ENCODE results near the gene TICRR.

Gene TICRR

DNA sequence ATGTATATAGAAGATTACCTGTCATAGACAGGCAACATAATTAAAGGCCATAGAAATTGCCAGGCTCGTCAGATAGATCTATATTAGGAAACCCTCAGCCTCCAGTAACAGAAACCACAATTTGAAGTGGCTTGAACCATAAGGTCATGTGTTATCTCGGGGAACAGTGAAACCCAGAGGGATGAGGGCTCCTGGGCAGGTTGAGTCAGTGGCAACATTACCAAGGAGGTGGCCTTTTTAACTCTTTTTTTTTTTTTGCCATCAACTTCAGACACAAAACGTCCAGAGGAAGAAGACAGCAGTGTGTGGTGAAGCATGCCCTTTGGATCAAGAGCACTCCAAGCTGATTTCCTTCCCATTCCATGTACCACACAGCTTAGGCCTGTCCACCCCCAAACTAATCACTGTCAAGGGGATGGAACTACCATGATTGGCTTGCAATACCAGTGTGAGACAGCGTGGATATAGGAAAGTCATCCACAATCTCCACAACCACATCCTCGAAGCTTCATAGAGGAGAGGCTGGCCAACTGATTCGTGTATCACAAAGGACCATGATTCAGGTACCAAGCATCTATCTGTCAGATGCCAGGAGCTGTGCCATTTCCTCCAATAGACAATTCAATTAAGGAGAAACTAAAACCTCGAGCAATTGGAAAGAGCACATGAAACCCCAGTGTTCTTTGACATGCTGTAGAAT, 81.0 kb downstream of the TICRR start:
- peaks cover 5 to 22% (median 16%) of the 10 kb centered on the region in 10 experiments; a peak in 18 of 20 replicates for H3K4me1 ChIP-seq
- H3K9me3 ChIP-seq (replicated peaks in 1 of 11) = no peaks in the 10 kb centered on the region
- H3K27me3 ChIP-seq = peaks cover 34 to 49% (median 45%) of the 10 kb centered on the region in 11 experiments
- peaks cover 0 to 27% (median 3%) of the 10 kb centered on the region in 11 experiments; a peak in 7 of 22 replicates for H4K20me1 ChIP-seq
- no peak overlapping the region for H3K27ac ChIP-seq
- peak overlapping the region in 10 of 11 experiments; percentile 90 to 99 (median 98); a peak in 17 of 22 replicates for H3K4me2 ChIP-seq
- H3K9ac ChIP-seq = no peak overlapping the region
- no peak for TF ChIP-seq Cebpa-rat (IDR thresholded peaks at IDR 0.05)
- H3K4me3 ChIP-seq = no peak overlapping the region
- 0 out of 22 replicates have a peak, but pooled peaks cover 0 to 5% (median 0%) of the 10 kb centered on the region in 11 experiments for H3K36me3 ChIP-seq

DNA sequence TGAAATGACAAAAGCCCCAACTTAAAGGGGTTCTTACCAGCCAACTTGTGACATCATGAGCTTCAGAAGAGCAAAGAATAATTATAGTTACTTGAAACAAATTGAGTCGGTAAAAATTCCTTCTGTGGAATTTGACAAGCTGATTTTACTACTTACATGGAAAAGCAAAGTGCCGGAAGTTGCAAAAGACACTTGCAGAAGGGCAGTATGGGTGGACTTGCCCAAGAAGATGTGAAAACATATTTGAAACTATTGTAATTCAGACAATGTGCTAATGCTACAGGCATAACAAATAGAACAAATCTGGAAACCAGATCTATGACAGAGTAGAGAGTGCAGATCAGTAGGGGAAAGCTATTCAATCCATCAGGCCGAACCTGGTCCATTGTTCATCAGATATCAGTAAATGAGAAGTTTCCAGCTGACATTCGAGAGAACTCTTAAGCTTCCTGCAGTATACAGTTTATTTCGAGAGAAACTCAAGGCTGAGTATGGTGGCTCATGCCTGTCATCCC, 82.5 kb downstream of the TICRR start:
- TF ChIP-seq Cebpa-rat (IDR thresholded peaks at IDR 0.05) = no peak
- Histone ChIP-seq H3K36me3 (no peaks in the 10 kb centered on the region), H3K27ac (no peak overlapping the region)

DNA sequence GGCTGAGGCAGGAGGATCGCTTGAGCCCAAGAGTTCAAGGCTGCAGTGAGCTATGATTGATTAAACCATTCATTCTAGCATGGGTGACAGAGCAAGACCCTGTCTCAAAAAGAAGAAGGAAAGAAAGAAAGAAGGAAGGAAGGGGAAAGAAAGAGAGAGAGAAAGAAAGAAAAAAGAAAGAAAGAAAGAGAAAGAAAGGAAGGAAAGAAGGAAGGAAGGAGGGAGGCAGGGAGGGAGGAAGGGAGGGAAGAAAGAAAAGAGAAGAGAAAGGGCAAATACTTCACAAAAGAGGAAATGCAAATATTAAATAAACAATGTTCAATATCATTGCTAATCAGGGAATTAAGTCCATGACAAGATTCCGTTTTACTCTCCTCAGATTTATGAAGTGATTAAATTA, 84.0 kb downstream of the TICRR start:
- TF ChIP-seq Cebpa-rat (IDR thresholded peaks at IDR 0.05) = no peak
- Histone ChIP-seq H3K27ac (no peak overlapping the region), H3K9ac (no peak overlapping the region), H3K4me2 (peak overlapping the region in 1 of 11 experiments; percentile 17; a peak in 3 of 22 replicates), H3K27me3 (peaks cover 25 to 39% (median 33%) of the 10 kb centered on the region in 11 experiments), H4K20me1 (peaks cover 0 to 6% (median 0%) of the 10 kb centered on the region in 11 experiments; a peak in 3 of 22 replicates), H3K9me3 (replicated peaks in 1 of 11) (no peaks in the 10 kb centered on the region), H3K4me1 (peaks cover 19 to 33% (median 24%) of the 10 kb centered on the region in 10 experiments), H3K4me3 (no peak overlapping the region), H3K36me3 (no peaks in the 10 kb centered on the region)

More for the DNA sequence above, 82.5 kb downstream of the TICRR start:
- no peak overlapping the region for H3K4me3 ChIP-seq
- H4K20me1 ChIP-seq = peaks cover 0 to 19% (median 3%) of the 10 kb centered on the region in 11 experiments; a peak in 7 of 22 replicates
- no peaks in the 10 kb centered on the region for H3K9me3 ChIP-seq (replicated peaks in 1 of 11)
- H3K9ac ChIP-seq = no peak overlapping the region
- peaks cover 13 to 27% (median 20%) of the 10 kb centered on the region in 10 experiments for H3K4me1 ChIP-seq
- H3K27me3 ChIP-seq = peaks cover 34 to 49% (median 43%) of the 10 kb centered on the region in 11 experiments
- H3K4me2 ChIP-seq = no peak overlapping the region

GRCh38 chr15:89660556-89660955, 85.3 kb downstream of the TICRR start:
- Histone ChIP-seq H3K4me2 (no peak overlapping the region), H3K27me3 (peaks cover 25 to 39% (median 33%) of the 10 kb centered on the region in 11 experiments), H3K4me1 (peaks cover 24 to 36% (median 28%) of the 10 kb centered on the region in 10 experiments)

DNA sequence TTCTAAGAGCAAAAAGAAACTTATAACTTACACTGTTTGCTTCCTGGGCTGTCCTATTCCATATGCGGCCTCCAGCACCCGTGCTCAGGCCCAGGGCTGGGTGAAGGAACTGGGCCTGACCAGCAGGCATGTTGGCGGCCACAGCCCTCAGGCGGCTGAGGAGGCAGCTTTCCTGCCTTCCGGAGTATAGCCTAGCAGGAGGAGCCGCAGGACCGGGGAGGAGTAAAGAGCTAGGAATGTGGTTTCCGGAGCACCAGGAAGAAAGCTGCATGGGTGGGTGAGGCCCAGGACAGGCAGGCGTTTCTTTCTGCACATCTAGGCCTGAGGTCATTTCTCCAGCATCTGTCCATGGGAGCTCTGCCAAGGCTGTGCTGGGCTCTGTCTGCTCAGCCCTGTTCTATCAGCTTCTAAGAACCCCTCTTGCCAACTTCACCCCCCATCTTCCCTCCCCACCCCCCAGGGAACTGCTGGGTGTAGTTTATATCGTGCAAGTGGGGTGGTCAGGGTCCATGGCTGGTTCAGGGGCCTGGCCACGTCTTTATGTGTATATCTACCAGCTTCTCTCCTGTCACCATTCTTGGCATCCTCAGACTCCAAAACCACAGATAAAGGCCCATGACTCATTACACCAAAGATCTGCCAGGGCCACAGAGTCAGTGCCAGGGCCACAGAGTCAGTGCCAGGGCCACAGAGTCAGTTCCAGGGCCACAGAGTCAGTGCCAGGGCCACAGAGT, 87.8 kb downstream of the TICRR start:
- TF ChIP-seq Cebpa-rat (IDR thresholded peaks at IDR 0.05) = no peak
- peaks cover 20 to 42% (median 38%) of the 10 kb centered on the region in 11 experiments for H3K27me3 ChIP-seq
- H3K4me1 ChIP-seq = peaks cover 24 to 35% (median 28%) of the 10 kb centered on the region in 10 experiments
- H3K27ac ChIP-seq = peak overlapping the region in 4 of 11 experiments; percentile 22 to 66 (median 46); a peak in 7 of 22 replicates
- H3K36me3 ChIP-seq = no peaks in the 10 kb centered on the region
- H4K20me1 ChIP-seq = peaks cover 0 to 4% (median 0%) of the 10 kb centered on the region in 11 experiments; a peak in 1 of 22 replicates
- H3K9ac ChIP-seq = peak overlapping the region in 4 of 11 experiments; percentile 5 to 53 (median 48); a peak in 4 of 22 replicates
- H3K4me2 ChIP-seq = peak overlapping the region; percentile 42 to 84 (median 72)
- H3K9me3 ChIP-seq (replicated peaks in 1 of 11) = no peaks in the 10 kb centered on the region
- no peak overlapping the region for H3K4me3 ChIP-seq

More at GRCh38 chr15:89660556-89660955, 85.3 kb downstream of the TICRR start:
- H3K36me3 ChIP-seq = no peaks in the 10 kb centered on the region
- no peak overlapping the region for H3K27ac ChIP-seq
- no peaks in the 10 kb centered on the region for H3K9me3 ChIP-seq (replicated peaks in 1 of 11)
- H3K9ac ChIP-seq = no peak overlapping the region
- TF ChIP-seq Cebpa-rat (IDR thresholded peaks at IDR 0.05) = no peak
- no peaks in the 10 kb centered on the region; a peak in 1 of 22 replicates for H4K20me1 ChIP-seq
- no peak overlapping the region for H3K4me3 ChIP-seq

DNA sequence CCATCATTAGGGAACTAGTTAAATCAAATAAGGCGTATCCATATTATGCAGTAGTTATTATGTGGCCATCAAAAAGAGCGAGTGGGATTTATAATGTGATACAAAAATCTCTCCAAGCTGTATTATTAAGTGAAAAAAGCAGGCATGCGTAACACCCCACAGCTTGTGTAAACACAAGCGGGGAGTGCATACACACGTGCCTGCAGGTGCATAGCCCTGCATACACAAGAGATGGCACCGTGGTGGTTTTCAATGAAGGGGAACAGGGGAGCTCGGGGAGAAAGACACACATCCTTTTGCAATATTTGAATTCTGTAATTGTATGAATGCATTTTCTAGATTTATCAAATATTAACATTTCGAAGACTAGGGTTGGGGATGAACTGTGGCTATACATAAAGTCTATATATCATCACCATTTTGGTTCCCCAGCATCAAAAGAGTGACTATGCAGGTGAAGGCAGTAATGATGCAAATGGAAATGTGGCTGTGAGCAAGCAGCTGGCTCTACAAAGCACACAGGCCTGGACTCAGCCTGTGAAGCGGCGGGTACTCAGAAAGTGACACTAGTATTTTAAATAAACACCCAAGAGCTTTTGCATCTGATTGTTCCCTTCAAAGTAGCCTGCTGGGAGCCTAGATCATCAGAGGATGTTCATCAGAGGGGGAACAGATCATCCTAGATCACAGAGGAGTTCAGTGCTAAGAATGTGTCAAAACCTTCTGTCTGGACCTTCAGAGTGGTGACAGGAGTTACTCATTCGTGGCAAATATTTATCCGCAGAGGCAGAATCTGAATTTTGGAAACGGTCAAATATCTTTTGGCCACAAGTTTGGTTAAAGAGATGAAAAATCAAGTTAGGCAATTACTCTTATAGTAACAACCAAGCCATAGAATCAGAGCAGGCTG, 89.4 kb downstream of the TICRR start:
- Histone ChIP-seq H3K4me2 (peak overlapping the region; percentile 85 to 97 (median 90)), H3K9ac (peak overlapping the region in 5 of 11 experiments; percentile 73 to 84 (median 79); a peak in 10 of 22 replicates), H4K20me1 (peaks cover 0 to 4% (median 0%) of the 10 kb centered on the region in 11 experiments; a peak in 1 of 22 replicates), H3K9me3 (replicated peaks in 1 of 11) (no peaks in the 10 kb centered on the region), H3K4me3 (peak overlapping the region; percentile 53 to 73 (median 64); a peak in 18 of 20 replicates), H3K27ac (peak overlapping the region in 4 of 11 experiments; percentile 69 to 81 (median 72); a peak in 5 of 22 replicates), H3K27me3 (peaks cover 20 to 42% (median 38%) of the 10 kb centered on the region in 11 experiments), H3K4me1 (peaks cover 24 to 30% (median 28%) of the 10 kb centered on the region in 10 experiments), H3K36me3 (no peaks in the 10 kb centered on the region)
- no peak for TF ChIP-seq Cebpa-rat (IDR thresholded peaks at IDR 0.05)

GRCh38 chr15:89665449-89666181, 90.3 kb downstream of the TICRR start:
- Histone ChIP-seq H3K4me1 (peaks cover 24 to 30% (median 28%) of the 10 kb centered on the region in 10 experiments), H4K20me1 (peaks cover 0 to 4% (median 0%) of the 10 kb centered on the region in 11 experiments; a peak in 1 of 22 replicates), H3K27ac (peak overlapping the region in 6 of 11 experiments; percentile 38 to 81 (median 70); a peak in 10 of 22 replicates), H3K36me3 (no peaks in the 10 kb centered on the region), H3K4me2 (peak overlapping the region; percentile 85 to 97 (median 90)), H3K9me3 (replicated peaks in 1 of 11) (no peaks in the 10 kb centered on the region), H3K4me3 (peak overlapping the region; percentile 53 to 73 (median 64)), H3K27me3 (peaks cover 20 to 42% (median 38%) of the 10 kb centered on the region in 11 experiments), H3K9ac (peak overlapping the region; percentile 57 to 84 (median 73))
- no peak for TF ChIP-seq Cebpa-rat (IDR thresholded peaks at IDR 0.05)

All from BLaER1 treated with 17β-estradiol and CSF1 and Interleukin-3, amounts not matched to agents 10 nM and 100 nM (cell line).